ENCODE data around the gene CRK.
"Not testable (repeated sequence)": the region's sequence is repeated elsewhere in the genome, so short reads cannot be mapped to it uniquely, and the experiment has no call there.

Gene CRK

GRCh38 chr17:1384905-1385435 lies 71.1 kb downstream of the CRK start:
- no peak for TF ChIP-seq CTCF (IDR thresholded peaks at IDR 0.05; ENCODE audit: poor library complexity, severe bottlenecking)
- Histone ChIP-seq H3K27ac (ENCODE audit: poor library complexity, severe bottlenecking) (no peak overlapping the region), H3K4me1 (ENCODE audit: insufficient read depth, poor library complexity, severe bottlenecking) (peaks cover 22% of the 10 kb centered on the region), H3K9me3 (ENCODE audit: severe bottlenecking) (no peaks in the 10 kb centered on the region), H3K27me3 (ENCODE audit: insufficient read depth, poor library complexity, severe bottlenecking) (no peaks in the 10 kb centered on the region), H3K36me3 (ENCODE audit: low read depth) (peaks cover 62% of the 10 kb centered on the region), H3K4me3 (ENCODE audit: severe bottlenecking) (no peak overlapping the region)
- no peak for ATAC-seq (ENCODE audit: low read depth)
- no peak for DNase-seq (ENCODE audit: low spot score)

- Histone ChIP-seq H3K9me3 (ENCODE audit: severe bottlenecking) (no peaks in the 10 kb centered on the region), H3K4me3 (ENCODE audit: severe bottlenecking) (no peak overlapping the region), H3K27ac (ENCODE audit: poor library complexity, severe bottlenecking) (no peak overlapping the region), H3K4me1 (ENCODE audit: insufficient read depth, poor library complexity, severe bottlenecking) (peaks cover 17% of the 10 kb centered on the region), H3K36me3 (ENCODE audit: low read depth) (peaks cover 61% of the 10 kb centered on the region), H3K27me3 (ENCODE audit: insufficient read depth, poor library complexity, severe bottlenecking) (no peaks in the 10 kb centered on the region)
- no peak for TF ChIP-seq CTCF (IDR thresholded peaks at IDR 0.05; ENCODE audit: poor library complexity, severe bottlenecking)
- DNase-seq (ENCODE audit: low spot score) (no peak), ATAC-seq (ENCODE audit: low read depth) (no peak)
Observed at GRCh38 chr17:1379930-1380313, 76.1 kb downstream of the CRK start.

- no peak overlapping the region for H3K4me3 ChIP-seq (ENCODE audit: severe bottlenecking)
- TF ChIP-seq CTCF (IDR thresholded peaks at IDR 0.05; ENCODE audit: poor library complexity, severe bottlenecking) = no peak
- H3K36me3 ChIP-seq (ENCODE audit: low read depth) = peaks cover 61% of the 10 kb centered on the region
- no peak overlapping the region for H3K27ac ChIP-seq (ENCODE audit: poor library complexity, severe bottlenecking)
- no peaks in the 10 kb centered on the region for H3K9me3 ChIP-seq (ENCODE audit: severe bottlenecking)
- H3K4me1 ChIP-seq (ENCODE audit: insufficient read depth, poor library complexity, severe bottlenecking) = peaks cover 17% of the 10 kb centered on the region
- H3K27me3 ChIP-seq (ENCODE audit: insufficient read depth, poor library complexity, severe bottlenecking) = no peaks in the 10 kb centered on the region
- DNase-seq (ENCODE audit: low spot score) = no peak
- no peak for ATAC-seq (ENCODE audit: low read depth)
Observed at GRCh38 chr17:1379208-1379929, 76.7 kb downstream of the CRK start.

GRCh38 chr17:1378476-1378860 lies 77.6 kb downstream of the CRK start:
- H3K36me3 ChIP-seq (ENCODE audit: low read depth) = peaks cover 62% of the 10 kb centered on the region
- ATAC-seq (ENCODE audit: low read depth); H3K27ac ChIP-seq (ENCODE audit: poor library complexity, severe bottlenecking); H3K27me3 ChIP-seq (ENCODE audit: insufficient read depth, poor library complexity, severe bottlenecking); H3K4me3 ChIP-seq (ENCODE audit: severe bottlenecking); DNase-seq (ENCODE audit: low spot score); H3K9me3 ChIP-seq (ENCODE audit: severe bottlenecking): not testable (repeated sequence)
- H3K4me1 ChIP-seq (ENCODE audit: insufficient read depth, poor library complexity, severe bottlenecking) = peaks cover 17% of the 10 kb centered on the region

GRCh38 chr17:1377334-1377733 lies 78.7 kb downstream of the CRK start:
- TF ChIP-seq CTCF (IDR thresholded peaks at IDR 0.05; ENCODE audit: poor library complexity, severe bottlenecking) = no peak
- ATAC-seq (ENCODE audit: low read depth) (no peak), DNase-seq (ENCODE audit: low spot score) (no peak)
- H3K27ac ChIP-seq (ENCODE audit: poor library complexity, severe bottlenecking) = no peak overlapping the region
- H3K4me3 ChIP-seq (ENCODE audit: severe bottlenecking) = no peak overlapping the region
- H3K4me1 ChIP-seq (ENCODE audit: insufficient read depth, poor library complexity, severe bottlenecking) = peaks cover 17% of the 10 kb centered on the region
- no peaks in the 10 kb centered on the region for H3K9me3 ChIP-seq (ENCODE audit: severe bottlenecking)
- H3K36me3 ChIP-seq (ENCODE audit: low read depth) = peaks cover 68% of the 10 kb centered on the region
- H3K27me3 ChIP-seq (ENCODE audit: insufficient read depth, poor library complexity, severe bottlenecking) = no peaks in the 10 kb centered on the region

All from RWPE2 (cell line).